ENCODE measurements around the gene ADSL.

DNA sequence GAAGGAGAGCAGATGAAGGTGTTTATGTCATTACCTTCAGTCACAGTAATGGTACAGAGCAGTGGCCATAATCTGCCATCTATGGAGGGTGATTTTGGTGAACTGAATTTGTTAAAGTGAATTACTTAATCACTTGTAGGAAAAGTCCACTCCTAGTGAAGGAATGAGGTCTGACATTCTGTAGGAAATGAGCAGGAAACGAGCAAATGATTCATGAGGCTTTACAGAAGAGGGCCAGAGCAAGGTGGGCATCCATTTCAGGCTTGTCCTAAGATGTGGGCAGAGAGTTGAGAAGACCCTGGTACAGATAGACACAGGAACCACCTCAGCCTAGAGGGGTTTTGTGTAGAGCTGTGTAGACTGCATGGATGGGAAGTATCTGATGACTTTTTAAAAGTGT is 18.1 kb downstream of the ADSL start:
- TF ChIP-seq, protein P1, sequence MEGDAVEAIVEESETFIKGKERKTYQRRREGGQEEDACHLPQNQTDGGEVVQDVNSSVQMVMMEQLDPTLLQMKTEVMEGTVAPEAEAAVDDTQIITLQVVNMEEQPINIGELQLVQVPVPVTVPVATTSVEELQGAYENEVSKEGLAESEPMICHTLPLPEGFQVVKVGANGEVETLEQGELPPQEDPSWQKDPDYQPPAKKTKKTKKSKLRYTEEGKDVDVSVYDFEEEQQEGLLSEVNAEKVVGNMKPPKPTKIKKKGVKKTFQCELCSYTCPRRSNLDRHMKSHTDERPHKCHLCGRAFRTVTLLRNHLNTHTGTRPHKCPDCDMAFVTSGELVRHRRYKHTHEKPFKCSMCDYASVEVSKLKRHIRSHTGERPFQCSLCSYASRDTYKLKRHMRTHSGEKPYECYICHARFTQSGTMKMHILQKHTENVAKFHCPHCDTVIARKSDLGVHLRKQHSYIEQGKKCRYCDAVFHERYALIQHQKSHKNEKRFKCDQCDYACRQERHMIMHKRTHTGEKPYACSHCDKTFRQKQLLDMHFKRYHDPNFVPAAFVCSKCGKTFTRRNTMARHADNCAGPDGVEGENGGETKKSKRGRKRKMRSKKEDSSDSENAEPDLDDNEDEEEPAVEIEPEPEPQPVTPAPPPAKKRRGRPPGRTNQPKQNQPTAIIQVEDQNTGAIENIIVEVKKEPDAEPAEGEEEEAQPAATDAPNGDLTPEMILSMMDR (IDR thresholded peaks at IDR 0.05; ENCODE audit: insufficient read depth, low read depth, low read length), result no peak
- TF ChIP-seq EZH2 (IDR thresholded peaks at IDR 0.05; ENCODE audit: insufficient read depth, low read length), result no peak

Measured in astrocyte (in vitro differentiated cells and primary cell).